Measurements from ENCODE around the gene SUGCT.

The SUGCT gene

GRCh38 chr7:40859965-40860543 lies 725.2 kb downstream of the SUGCT start:
- TF ChIP-seq MAX (IDR thresholded peaks at IDR 0.05; ENCODE audit: low read depth, low read length) (no peak), POLR2A (IDR thresholded peaks at IDR 0.05; ENCODE audit: extremely low read depth, insufficient read length) (no peak), CTCF (IDR thresholded peaks at IDR 0.05; ENCODE audit: low read depth, low read length) (no peak), MYC (IDR thresholded peaks at IDR 0.05; ENCODE audit: low read depth, low read length) (no peak)
- DNase-seq (ENCODE audit: low read depth), result no peak
- no peak overlapping the region for H3K4me3 ChIP-seq (ENCODE audit: low read depth, low read length)

- no peak for DNase-seq (ENCODE audit: low read depth)
- no peak overlapping the region for H3K4me3 ChIP-seq (ENCODE audit: low read depth, low read length)
- TF ChIP-seq MAX (IDR thresholded peaks at IDR 0.05; ENCODE audit: low read depth, low read length) (no peak), CTCF (IDR thresholded peaks at IDR 0.05; ENCODE audit: low read depth, low read length) (no peak), POLR2A (IDR thresholded peaks at IDR 0.05; ENCODE audit: extremely low read depth, insufficient read length) (no peak)
These were observed 730.8 kb downstream of the SUGCT start for GRCh38 chr7:40865441-40866233.

- no peak overlapping the region for H3K4me3 ChIP-seq (ENCODE audit: low read depth, low read length)
- DNase-seq (ENCODE audit: low read depth), result no peak
- TF ChIP-seq POLR2A (IDR thresholded peaks at IDR 0.05; ENCODE audit: extremely low read depth, insufficient read length) (no peak), MYC (IDR thresholded peaks at IDR 0.05; ENCODE audit: low read depth, low read length) (no peak), MAX (IDR thresholded peaks at IDR 0.05; ENCODE audit: low read depth, low read length) (no peak), CTCF (IDR thresholded peaks at IDR 0.05; ENCODE audit: low read depth, low read length) (no peak)
These were observed 731.8 kb downstream of the SUGCT start for GRCh38 chr7:40866601-40867000.

- H3K4me3 ChIP-seq (ENCODE audit: low read depth, low read length), result no peak overlapping the region
- TF ChIP-seq MAX (IDR thresholded peaks at IDR 0.05; ENCODE audit: low read depth, low read length) (no peak), POLR2A (IDR thresholded peaks at IDR 0.05; ENCODE audit: extremely low read depth, insufficient read length) (no peak), CTCF (IDR thresholded peaks at IDR 0.05; ENCODE audit: low read depth, low read length) (no peak)
- DNase-seq (ENCODE audit: low read depth), result no peak
These were observed 735.3 kb downstream of the SUGCT start for GRCh38 chr7:40870108-40870507.

GRCh38 chr7:40873248-40873647 lies 738.4 kb downstream of the SUGCT start:
- TF ChIP-seq POLR2A (IDR thresholded peaks at IDR 0.05; ENCODE audit: extremely low read depth, insufficient read length) (no peak), MYC (IDR thresholded peaks at IDR 0.05; ENCODE audit: low read depth, low read length) (no peak), CTCF (IDR thresholded peaks at IDR 0.05; ENCODE audit: low read depth, low read length) (no peak), MAX (IDR thresholded peaks at IDR 0.05; ENCODE audit: low read depth, low read length) (no peak)
- no peak overlapping the region for H3K4me3 ChIP-seq (ENCODE audit: low read depth, low read length)
- DNase-seq (ENCODE audit: low read depth), result no peak
